Measurements from ENCODE around the gene ZFYVE26. TPM values are rescaled to one million over a fixed set of nuclear protein-coding genes. Genes with fewer than 3 reads are reported as not detected.
A peak's percentile ranks its signal among the peaks of the same experiment; 100 is the strongest.

The ZFYVE26 gene
- total RNA-seq (2014; rRNA removed; shearing (Covaris generic)): 12.3 and 16.7 TPM in 2 replicates

DNA sequence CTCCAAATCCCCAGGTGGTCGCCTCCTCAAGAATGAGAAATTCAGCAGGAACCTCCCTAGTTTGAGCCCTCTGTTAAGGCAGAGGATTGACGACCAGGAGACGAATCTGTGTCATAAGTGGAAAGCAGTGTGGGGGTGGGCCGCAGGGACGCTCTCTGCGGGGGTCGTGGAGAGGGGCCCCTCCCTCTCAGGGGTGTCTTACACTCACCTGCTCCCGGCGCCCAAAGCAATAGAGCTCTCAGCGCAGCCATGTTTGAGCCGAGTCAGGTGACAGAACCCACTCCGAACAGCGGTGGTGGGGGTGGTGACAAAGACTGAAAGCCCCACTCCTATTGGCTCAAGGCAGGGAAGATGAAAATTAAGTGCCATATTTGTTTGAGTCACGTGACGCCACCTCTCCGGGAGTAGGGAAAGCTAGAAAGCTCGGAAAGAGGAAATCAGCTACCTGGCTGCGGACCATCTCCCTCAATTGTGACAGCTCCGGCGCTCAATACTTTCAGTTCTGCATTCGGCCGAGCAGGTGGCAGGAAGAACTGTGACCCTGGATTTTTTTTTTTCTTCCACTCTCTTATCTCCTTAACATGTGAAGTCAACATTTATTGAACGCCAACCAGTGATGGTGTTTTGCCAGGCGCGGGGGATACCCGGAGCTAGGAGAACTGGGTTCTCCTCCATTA lies at the start of gene ZFYVE26:
Gene ZFYVE26, minus strand, starts transcription at position 265 of the 677 bp plus-strand sequence. CDS start 627 bp downstream, outside the sequence.
- H3K27ac ChIP-seq: peak within 1 kb of the TSS; percentile 49
- no peaks in the 10 kb centered on the region for H3K9me3 ChIP-seq (replicated peaks)
- H3K36me3 ChIP-seq: peaks cover 14% of the 10 kb centered on the region; the same call in 1 of the 2 replicates
- H3K27me3 ChIP-seq: no peaks in the 10 kb centered on the region
- H3K4me1 ChIP-seq: peaks cover 6% of the 10 kb centered on the region; the same call in 1 of the 2 replicates
- DNase-seq: peak; percentile 92 to 95
- H3K4me3 ChIP-seq: peak within 1 kb of the TSS; percentile 86

DNA sequence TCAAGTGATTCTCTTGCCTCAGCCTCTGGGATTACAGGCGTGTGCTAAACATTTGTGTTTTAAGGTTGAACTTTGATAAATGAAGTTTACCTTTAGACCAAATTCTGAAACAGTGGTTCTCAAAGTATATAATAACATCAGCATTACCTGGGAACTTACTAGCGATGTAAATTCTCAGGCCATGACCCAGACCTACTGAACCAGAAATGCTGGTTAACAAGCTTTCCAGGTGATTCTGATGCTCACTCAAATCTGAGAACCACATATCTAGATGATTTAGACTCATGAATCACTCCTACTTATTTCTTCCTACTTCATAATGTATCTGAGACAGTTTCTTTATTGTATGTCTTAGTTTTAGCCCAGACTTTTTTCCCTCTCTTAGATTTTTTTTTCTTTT lies 46.8 kb upstream of the ZFYVE26 start:
- H3K4me3 ChIP-seq: no peak overlapping the region
- peaks cover 3% of the 10 kb centered on the region for H3K36me3 ChIP-seq
- no peak overlapping the region for H3K27ac ChIP-seq
- no peak for DNase-seq
- no peaks in the 10 kb centered on the region for H3K27me3 ChIP-seq
- no peaks in the 10 kb centered on the region for H3K4me1 ChIP-seq
- 0 out of 2 replicates have a peak, but pooled peaks cover 3% of the 10 kb centered on the region for H3K9me3 ChIP-seq (replicated peaks)

DNA sequence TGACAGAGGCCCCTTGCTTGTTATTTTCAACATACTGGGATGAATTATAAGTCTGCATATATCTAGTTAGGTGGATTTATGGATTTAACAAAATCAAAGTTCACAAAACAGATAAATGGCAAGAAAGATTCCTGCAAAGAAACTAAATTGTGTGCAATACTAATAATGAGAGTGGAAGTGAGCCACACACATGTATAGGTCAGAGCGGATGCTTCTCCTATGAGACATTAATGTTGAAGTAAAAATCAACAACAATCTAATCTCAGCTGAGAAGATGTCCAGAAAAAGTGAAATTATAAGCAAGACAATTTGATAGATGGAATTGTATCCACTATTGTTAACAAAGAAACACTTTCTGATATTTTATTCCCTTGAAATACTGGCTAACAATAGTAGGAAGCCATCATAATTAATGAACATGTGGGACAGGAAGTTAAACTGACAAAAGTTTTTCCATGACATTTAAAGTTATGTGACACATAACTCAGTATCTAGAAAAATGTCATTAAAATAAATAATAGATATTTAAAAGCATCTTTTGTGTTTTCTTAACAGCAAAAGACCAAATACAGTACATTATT lies 42.9 kb upstream of the ZFYVE26 start:
- no peak for DNase-seq
- Histone ChIP-seq H3K4me3 (no peak overlapping the region), H3K27ac (no peak overlapping the region), H3K4me1 (no peaks in the 10 kb centered on the region), H3K27me3 (no peaks in the 10 kb centered on the region), H3K9me3 (replicated peaks) (no peaks in the 10 kb centered on the region), H3K36me3 (no peaks in the 10 kb centered on the region)

DNA sequence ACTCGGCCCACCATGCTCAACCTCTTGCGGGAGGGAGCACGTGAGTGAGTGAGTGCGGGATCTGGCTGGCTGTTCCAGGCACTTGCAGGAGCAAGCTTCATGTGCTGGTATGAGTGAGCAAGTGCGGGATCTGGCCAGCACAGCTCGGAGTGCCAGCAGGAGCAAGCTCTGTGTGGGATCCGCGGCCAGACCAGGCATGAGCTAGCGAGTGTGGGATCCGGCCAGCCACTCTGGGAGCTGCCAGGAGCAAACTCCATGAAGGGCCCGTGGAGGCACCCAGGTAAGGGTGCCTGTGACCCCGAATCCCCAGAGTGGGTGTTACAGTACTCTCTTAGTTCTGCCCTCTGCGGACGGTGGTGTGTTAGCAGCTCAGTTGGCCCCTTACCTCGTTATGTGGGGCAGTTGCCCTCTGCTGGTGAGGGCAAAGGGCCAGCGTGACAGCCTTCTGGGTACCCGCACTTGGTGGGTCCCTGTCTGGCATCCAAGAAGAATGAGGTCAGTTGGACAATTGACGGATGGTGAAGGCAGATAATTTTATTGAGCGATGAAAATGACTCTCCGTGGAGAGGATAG lies 41.5 kb upstream of the ZFYVE26 start:
- H3K36me3 ChIP-seq: no peaks in the 10 kb centered on the region
- H3K4me3 ChIP-seq: no peak overlapping the region
- no peak overlapping the region for H3K27ac ChIP-seq
- DNase-seq: no peak
- no peaks in the 10 kb centered on the region for H3K9me3 ChIP-seq (replicated peaks)
- H3K27me3 ChIP-seq: no peaks in the 10 kb centered on the region
- no peaks in the 10 kb centered on the region for H3K4me1 ChIP-seq

DNA sequence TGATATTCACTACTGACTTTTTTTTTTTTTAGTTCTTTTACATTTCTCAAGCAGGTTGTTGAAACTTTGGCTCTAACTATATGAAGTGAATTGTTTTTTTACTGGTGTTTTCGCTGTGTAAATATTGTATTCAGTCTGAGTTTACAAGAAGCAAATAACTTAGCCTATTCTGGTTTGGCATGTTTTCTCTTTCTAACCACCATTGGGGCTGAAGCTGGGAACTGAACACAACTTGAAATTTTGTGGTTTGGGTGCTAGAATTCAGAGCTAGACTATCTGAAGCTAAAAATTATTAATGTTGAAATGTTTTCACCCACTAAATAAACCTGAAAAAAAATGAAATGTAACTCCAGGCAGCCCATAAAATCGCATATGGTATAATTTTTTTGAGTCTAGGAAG lies 40.4 kb upstream of the ZFYVE26 start:
- no peaks in the 10 kb centered on the region for H3K36me3 ChIP-seq
- no peaks in the 10 kb centered on the region for H3K9me3 ChIP-seq (replicated peaks)
- H3K4me1 ChIP-seq: no peaks in the 10 kb centered on the region
- H3K27me3 ChIP-seq: no peaks in the 10 kb centered on the region
- DNase-seq: no peak
- H3K27ac ChIP-seq: no peak overlapping the region
- no peak overlapping the region for H3K4me3 ChIP-seq

DNA sequence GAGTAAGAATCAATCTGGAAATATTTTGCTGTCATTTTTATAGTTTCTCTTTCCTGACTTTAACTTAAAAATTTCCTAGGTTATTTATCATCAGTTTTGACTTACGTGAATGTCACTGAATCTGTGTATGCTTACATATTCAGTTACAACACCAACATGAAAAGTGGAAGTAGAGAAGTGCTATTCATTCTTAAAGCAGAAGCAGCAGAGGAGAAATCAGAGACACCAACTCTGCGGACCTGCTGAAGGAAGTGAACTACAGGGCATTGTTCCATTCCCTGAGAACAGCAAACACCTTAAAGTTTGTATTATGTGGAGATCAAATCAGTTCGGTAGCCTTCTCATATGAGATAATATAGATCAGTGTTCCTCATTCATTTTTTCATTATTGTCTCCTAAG lies 37.3 kb upstream of the ZFYVE26 start:
- Histone ChIP-seq H3K4me3 (no peak overlapping the region), H3K27me3 (no peaks in the 10 kb centered on the region), H3K27ac (no peak overlapping the region), H3K9me3 (replicated peaks) (no peaks in the 10 kb centered on the region), H3K36me3 (no peaks in the 10 kb centered on the region), H3K4me1 (no peaks in the 10 kb centered on the region)
- DNase-seq: no peak

DNA sequence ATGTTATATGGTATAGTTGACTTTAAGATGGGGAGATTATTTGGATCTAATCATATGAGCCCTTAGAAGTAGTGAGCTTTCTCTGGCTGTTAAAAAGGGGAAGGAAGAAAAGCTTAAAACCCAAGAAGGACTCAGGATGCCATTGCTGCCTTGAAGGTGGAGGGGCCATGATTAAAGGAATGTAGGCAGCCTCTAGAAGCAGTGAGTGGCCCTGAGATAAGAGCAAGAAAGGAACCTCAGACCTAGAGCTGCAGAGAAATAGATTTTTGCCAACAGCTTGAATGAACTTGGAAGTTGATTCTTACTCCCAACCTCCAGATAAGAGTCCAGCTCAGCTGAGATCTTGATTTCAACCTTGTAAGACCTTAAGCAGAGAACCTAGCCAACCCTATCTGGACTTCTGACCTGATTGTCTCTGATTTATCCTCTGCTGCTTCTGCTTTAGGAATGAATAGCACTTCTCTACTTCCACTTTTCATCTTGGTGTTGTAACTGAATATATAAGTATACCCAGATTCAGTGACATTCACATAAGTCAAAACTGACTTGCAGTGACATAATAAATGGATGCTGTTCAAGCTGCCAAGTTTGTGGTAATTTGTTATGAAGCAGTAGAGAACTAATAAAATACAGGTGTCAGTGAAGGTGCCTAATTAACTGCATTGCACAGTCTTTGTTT lies 36.7 kb upstream of the ZFYVE26 start:
- no peak for DNase-seq
- H3K36me3 ChIP-seq: no peaks in the 10 kb centered on the region
- no peak overlapping the region for H3K4me3 ChIP-seq
- H3K4me1 ChIP-seq: no peaks in the 10 kb centered on the region
- no peaks in the 10 kb centered on the region for H3K27me3 ChIP-seq
- no peak overlapping the region for H3K27ac ChIP-seq
- H3K9me3 ChIP-seq (replicated peaks): no peaks in the 10 kb centered on the region

DNA sequence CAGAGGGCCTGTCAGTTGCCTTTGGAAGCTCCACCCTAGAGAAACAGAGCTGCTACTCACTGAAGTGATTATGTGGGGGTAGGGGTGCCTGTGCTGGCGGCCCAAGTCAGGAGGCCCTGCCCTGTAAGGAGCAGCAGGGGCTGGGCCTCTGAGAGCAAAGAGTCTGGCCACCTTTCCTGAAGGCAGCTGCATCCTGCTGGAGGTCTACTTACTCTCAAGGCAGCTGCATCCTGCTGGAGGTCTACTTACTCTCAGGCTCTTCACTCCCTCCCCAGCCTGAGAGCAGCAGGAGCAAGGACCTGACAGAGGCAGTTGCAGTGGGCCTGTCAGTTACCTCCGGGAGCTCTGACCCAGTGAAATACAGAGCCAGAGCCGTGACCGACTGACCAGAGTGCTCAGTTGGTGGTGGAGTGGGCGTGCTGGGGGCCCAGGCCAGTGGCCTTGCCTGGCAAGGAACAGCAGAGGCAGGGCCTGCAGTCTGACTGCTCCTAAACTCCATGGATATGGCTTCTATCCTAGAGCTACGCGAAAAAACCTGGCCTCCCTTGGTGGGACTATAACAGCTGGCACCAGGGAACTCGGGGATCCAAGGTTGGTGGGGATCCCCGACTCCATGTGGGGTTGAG lies 35.5 kb upstream of the ZFYVE26 start:
- H3K4me3 ChIP-seq: no peak overlapping the region
- no peaks in the 10 kb centered on the region for H3K27me3 ChIP-seq
- H3K36me3 ChIP-seq: no peaks in the 10 kb centered on the region
- no peaks in the 10 kb centered on the region for H3K4me1 ChIP-seq
- DNase-seq: peak; percentile 7 to 10
- no peak overlapping the region for H3K27ac ChIP-seq
- 0 out of 2 replicates have a peak, but pooled peaks cover 3% of the 10 kb centered on the region for H3K9me3 ChIP-seq (replicated peaks)

DNA sequence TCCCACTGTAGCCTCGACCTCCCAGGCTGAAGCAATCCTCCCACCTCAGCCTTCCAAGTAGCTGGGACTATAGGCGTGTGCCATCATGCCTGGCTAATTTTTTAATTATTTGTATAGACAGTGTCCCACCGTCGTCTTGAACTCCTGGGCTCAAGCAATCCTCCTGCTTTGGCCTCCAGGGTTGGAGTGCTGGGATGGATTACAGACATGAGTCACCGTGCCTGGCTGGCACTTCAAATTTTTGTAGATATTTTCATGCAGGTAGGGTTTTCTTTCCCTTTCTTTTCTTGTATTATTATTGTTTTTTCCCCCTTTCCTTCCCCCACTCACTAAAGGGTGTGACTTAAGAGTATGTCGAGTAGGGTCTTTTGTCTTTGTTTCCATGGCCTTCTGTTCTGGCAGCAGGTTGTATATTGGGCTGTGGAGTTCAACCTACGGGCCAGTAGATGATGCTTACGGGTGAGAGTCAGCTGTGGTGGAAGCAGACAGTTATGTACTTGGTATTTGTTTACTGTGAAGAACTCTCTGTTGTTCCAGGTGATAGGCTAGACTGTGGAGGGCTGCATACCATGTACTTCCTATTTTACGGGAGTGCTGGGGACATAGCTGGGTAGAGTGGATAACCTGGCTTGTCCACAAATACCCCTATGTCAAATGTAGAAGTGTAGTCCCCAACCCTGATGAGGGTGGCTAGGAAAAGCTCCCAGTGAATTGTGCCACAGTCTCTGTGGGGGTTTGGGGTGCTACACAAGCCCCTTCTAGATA lies 33.9 kb upstream of the ZFYVE26 start:
- no peaks in the 10 kb centered on the region for H3K4me1 ChIP-seq
- H3K27me3 ChIP-seq: no peaks in the 10 kb centered on the region
- 0 out of 2 replicates have a peak, but pooled peaks cover 3% of the 10 kb centered on the region for H3K9me3 ChIP-seq (replicated peaks)
- no peaks in the 10 kb centered on the region for H3K36me3 ChIP-seq
- no peak for DNase-seq
- no peak overlapping the region for H3K4me3 ChIP-seq
- no peak overlapping the region for H3K27ac ChIP-seq

DNA sequence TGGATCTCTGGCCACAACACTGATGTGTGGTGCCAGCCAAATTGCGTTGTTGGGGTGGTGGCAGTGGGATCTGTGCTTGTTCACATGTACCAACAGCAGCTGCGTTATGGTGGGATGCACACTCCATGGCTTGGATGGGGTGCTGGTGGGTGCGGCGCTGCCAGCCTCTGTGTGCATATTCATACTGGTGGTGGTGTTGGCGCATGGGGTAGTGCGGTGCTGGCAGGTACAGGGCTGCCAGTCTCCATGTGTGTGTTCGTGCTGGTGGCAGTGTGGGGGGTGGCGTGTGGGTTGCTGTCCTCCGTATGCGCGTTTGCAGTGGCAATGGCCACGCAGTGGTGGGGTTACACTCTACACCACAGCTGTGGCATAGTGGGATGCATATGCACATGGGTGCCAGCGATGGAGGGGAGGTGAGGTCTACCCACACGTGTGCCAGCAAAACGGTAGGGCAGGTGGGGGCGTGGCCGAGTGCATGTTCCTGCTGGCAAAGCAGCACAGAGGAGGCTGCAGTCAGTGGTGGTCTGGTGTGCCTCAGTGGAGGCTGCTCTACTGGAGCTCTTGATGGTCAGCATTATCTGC lies 29.7 kb upstream of the ZFYVE26 start:
- H3K27me3 ChIP-seq: no peaks in the 10 kb centered on the region
- no peaks in the 10 kb centered on the region for H3K36me3 ChIP-seq
- H3K9me3 ChIP-seq (replicated peaks): 0 out of 2 replicates have a peak, but pooled peaks cover 3% of the 10 kb centered on the region
- no peak overlapping the region for H3K27ac ChIP-seq
- no peaks in the 10 kb centered on the region for H3K4me1 ChIP-seq
- no peak overlapping the region for H3K4me3 ChIP-seq
- DNase-seq: no peak

DNA sequence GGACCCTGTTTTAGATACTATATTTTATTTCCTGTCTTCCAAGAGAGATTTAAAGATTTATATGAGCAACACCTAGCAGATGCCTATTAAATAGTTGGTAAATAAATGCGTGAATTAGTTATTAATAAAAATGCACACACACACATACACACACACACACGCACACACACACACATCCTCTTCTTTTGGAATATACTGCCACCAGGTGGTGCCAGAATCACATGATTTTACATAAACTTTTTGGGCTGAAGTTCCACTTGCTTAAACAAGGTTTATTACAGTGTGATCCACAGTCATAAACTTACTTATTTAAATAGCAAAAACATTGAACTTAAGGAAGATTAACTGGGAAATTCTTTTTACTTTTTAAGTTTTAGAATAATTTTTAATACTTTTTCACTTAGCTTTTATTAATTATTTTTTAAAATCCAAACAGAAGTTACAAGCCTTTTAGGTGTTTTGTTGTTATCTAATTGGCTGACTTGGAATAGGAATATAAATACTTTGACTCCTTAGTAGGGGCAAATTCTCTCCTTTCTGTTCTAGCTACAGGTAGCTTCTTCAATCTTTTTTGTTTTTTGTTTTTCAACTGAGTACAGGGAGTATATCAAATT lies 20.7 kb upstream of the ZFYVE26 start:
- Histone ChIP-seq H3K27me3 (no peaks in the 10 kb centered on the region), H3K4me3 (no peak overlapping the region), H3K36me3 (no peaks in the 10 kb centered on the region), H3K4me1 (no peaks in the 10 kb centered on the region), H3K27ac (no peak overlapping the region), H3K9me3 (replicated peaks) (0 out of 2 replicates have a peak, but pooled peaks cover 3% of the 10 kb centered on the region)
- peak; percentile 64 to 77 for DNase-seq

DNA sequence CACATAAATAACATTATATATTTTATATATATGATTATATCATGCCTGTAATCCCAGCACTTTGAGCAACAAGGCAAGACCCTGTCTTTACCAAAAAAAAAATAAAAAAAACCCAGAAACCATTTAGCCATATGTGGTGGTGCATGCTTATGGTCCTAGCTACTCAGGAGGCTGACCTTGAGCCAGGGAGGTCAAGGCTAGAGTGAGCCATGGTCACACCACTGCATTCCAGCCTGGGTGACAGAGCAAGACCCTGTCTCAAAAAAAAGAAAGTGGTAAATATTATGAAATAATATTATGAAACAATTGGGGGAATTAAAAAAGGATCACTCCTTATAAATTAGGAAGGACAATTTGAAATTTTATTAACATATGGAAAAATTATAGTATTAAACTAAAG lies 19.2 kb upstream of the ZFYVE26 start:
- Histone ChIP-seq H3K27ac (no peak overlapping the region), H3K4me1 (no peaks in the 10 kb centered on the region), H3K4me3 (no peak overlapping the region), H3K9me3 (replicated peaks) (0 out of 2 replicates have a peak, but pooled peaks cover 3% of the 10 kb centered on the region), H3K36me3 (no peaks in the 10 kb centered on the region), H3K27me3 (no peaks in the 10 kb centered on the region)
- no peak for DNase-seq

DNA sequence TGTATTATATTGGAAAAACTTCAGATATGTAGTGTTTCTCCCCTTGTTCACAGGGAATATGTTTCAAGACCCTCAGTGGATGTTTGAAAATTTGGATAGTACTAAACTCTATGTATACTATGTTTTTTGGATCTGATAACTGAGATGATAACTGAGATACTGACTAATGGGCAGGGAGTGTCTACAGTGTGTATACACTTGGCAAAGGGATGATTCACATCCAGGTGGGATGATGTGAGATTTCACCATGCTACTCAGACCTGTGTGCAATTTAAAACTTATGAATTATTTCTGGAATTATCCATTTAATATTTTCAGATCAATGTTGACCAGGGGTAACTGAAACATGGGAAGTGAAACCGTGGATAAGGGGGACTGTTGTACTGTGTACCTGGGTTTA lies 17.0 kb upstream of the ZFYVE26 start:
- H3K36me3 ChIP-seq: 0 out of 2 replicates have a peak, but pooled peaks cover 1% of the 10 kb centered on the region
- H3K4me1 ChIP-seq: no peaks in the 10 kb centered on the region
- H3K27me3 ChIP-seq: no peaks in the 10 kb centered on the region
- no peaks in the 10 kb centered on the region for H3K9me3 ChIP-seq (replicated peaks)
- H3K27ac ChIP-seq: no peak overlapping the region
- H3K4me3 ChIP-seq: no peak overlapping the region
- no peak for DNase-seq

Measured in SJCRH30 (cell line).